A673 (cell line): Measurements from ENCODE around the gene ERCC6. TPM values are rescaled to one million over a fixed set of nuclear protein-coding genes. Genes with fewer than 3 reads are reported as not detected.

Experiments used
- BruUV-seq: library from RNA; stranded (reverse); fragments of 400-500 nt; replicated peaks from 2 replicates; lab custom pipeline; 2021; lab: Mats Ljungman, UMichigan
- CTCF ChIA-PET: fragments of 300-600 bp; sonication (Branson Sonifier 250); formaldehyde crosslinking; loops from one replicate; lab custom pipeline; 2022; ENCODE audit warnings: antibody characterized with exemption; lab: Charles Lee
- POLR2A ChIA-PET: fragments of 300-600 bp; sonication (Branson Sonifier 250); formaldehyde crosslinking; loops from one replicate; lab custom pipeline; 2022; ENCODE audit warnings: antibody characterized with exemption; ENCODE audit not compliant: low non-redundant PET; lab: Charles Lee
- DNase-seq: peaks from one replicate; pipeline ENCODE4 v3.0.0-alpha.2; 2015; ENCODE audit warnings: low spot score
- H3K27ac ChIP-seq: fragments of 200-600 bp; sonication (generic); 2 replicates; pipeline ENCODE4 v1.5.1; 2016; ENCODE audit warnings: mixed run types, low read depth, mild to moderate bottlenecking, mixed read lengths, antibody characterized with exemption, low read length; ENCODE audit not compliant: poor library complexity, severe bottlenecking
- H3K27me3 ChIP-seq: fragments of 200-600 bp; sonication (generic); replicated peaks from 2 replicates; pipeline ENCODE4 v1.6.1; 2017; ENCODE audit warnings: mixed run types, low read depth, mild to moderate bottlenecking, mixed read lengths, antibody characterized with exemption, low read length; ENCODE audit not compliant: insufficient read depth, poor library complexity
- H3K36me3 ChIP-seq: fragments of 200-600 bp; sonication (generic); 2 replicates; pipeline ENCODE4 v1.6.1; 2016; ENCODE audit warnings: mixed run types, mild to moderate bottlenecking, mixed read lengths, antibody characterized with exemption, low read length; ENCODE audit not compliant: insufficient read depth, poor library complexity, severe bottlenecking
- H3K4me1 ChIP-seq: fragments of 200-600 bp; sonication (generic); 2 replicates; pipeline ENCODE4 v1.6.1; 2017; ENCODE audit warnings: mixed run types, mild to moderate bottlenecking, mixed read lengths, antibody characterized with exemption, low read length; ENCODE audit not compliant: insufficient read depth, poor library complexity, severe bottlenecking
- H3K4me3 ChIP-seq: fragments of 200-600 bp; sonication (generic); 2 replicates; pipeline ENCODE4 v1.5.1; 2016; ENCODE audit warnings: low read depth, mixed run types, mild to moderate bottlenecking, mixed read lengths, low read length; ENCODE audit not compliant: poor library complexity, severe bottlenecking
- H3K9me3 ChIP-seq: fragments of 200-600 bp; sonication (generic); 2 replicates; pipeline ENCODE4 v1.6.1; 2016; ENCODE audit warnings: mixed run types, low read depth, mild to moderate bottlenecking, mixed read lengths, antibody characterized with exemption, low read length; ENCODE audit not compliant: poor library complexity, severe bottlenecking
- EZH2 ChIP-seq: fragments of 200-600 bp; sonication (generic); IDR thresholded peaks from 2 replicates; pipeline ENCODE4 v1.6.1; 2017; ENCODE audit warnings: borderline replicate concordance, low read depth, mild to moderate bottlenecking, mixed read lengths, antibody characterized with exemption, low read length; ENCODE audit not compliant: poor library complexity, severe bottlenecking
- intact Hi-C: fragments of 100-400 bp; cut with micrococcal nuclease; formaldehyde crosslinking; loops from one replicate; pipeline ENCODE4 v1.10.0; 2022; ENCODE audit not compliant: unreplicated experiment
- total RNA-seq: library from RNA; stranded (reverse); gene quantifications from 2 replicates; pipeline ENCODE4 v1.2.3, GENCODE V29; 2021
- TF ChIP-seq, protein P1 (sequence below): fragments of 300-800, 200-600 bp; sonication (generic); conservative IDR thresholded peaks from 2 replicates; pipeline ENCODE4 v1.5.1; 2017; ENCODE audit warnings: low read depth, mild to moderate bottlenecking, antibody characterized with exemption, low read length, moderate library complexity, mixed read lengths

The ERCC6 gene
- total RNA-seq, 1 experiment from 2014 or later: 11.0 TPM

- Histone ChIP-seq H3K9me3 (no peaks in the 10 kb centered on the region), H3K27ac (no peak overlapping the region), H3K36me3 (no peaks in the 10 kb centered on the region), H3K27me3 (peaks cover 5% of the 10 kb centered on the region), H3K4me1 (no peaks in the 10 kb centered on the region), H3K4me3 (no peak overlapping the region)
- POLR2A ChIA-PET: no interaction called here
- intact Hi-C loops: no loop called here
- DNase-seq: no peak
- BruUV-seq: no TSS peak
- TF ChIP-seq EZH2: no peak
- TF ChIP-seq, protein P1, sequence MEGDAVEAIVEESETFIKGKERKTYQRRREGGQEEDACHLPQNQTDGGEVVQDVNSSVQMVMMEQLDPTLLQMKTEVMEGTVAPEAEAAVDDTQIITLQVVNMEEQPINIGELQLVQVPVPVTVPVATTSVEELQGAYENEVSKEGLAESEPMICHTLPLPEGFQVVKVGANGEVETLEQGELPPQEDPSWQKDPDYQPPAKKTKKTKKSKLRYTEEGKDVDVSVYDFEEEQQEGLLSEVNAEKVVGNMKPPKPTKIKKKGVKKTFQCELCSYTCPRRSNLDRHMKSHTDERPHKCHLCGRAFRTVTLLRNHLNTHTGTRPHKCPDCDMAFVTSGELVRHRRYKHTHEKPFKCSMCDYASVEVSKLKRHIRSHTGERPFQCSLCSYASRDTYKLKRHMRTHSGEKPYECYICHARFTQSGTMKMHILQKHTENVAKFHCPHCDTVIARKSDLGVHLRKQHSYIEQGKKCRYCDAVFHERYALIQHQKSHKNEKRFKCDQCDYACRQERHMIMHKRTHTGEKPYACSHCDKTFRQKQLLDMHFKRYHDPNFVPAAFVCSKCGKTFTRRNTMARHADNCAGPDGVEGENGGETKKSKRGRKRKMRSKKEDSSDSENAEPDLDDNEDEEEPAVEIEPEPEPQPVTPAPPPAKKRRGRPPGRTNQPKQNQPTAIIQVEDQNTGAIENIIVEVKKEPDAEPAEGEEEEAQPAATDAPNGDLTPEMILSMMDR: no peak
- CTCF ChIA-PET: no interaction called here
These were observed 17.8 kb upstream of the ERCC6 start for GRCh38 chr10:49556723-49557122.

- Histone ChIP-seq H3K4me1 (no peaks in the 10 kb centered on the region), H3K27ac (no peak overlapping the region), H3K9me3 (no peaks in the 10 kb centered on the region), H3K4me3 (no peak overlapping the region), H3K27me3 (no peaks in the 10 kb centered on the region), H3K36me3 (no peaks in the 10 kb centered on the region)
- intact Hi-C loops: no loop called here
- CTCF ChIA-PET: interaction anchor here (0.7 kb wide), 1 partner anchor 34 kb away, joined by 4 read pairs; no protein-coding TSS in a partner anchor
- BruUV-seq: no TSS peak
- POLR2A ChIA-PET: no interaction called here
- peak; percentile 37 for DNase-seq
- TF ChIP-seq, protein P1: no peak
- no peak for TF ChIP-seq EZH2
These were observed 13.4 kb upstream of the ERCC6 start for GRCh38 chr10:49552277-49552676.

GRCh38 chr10:49550563-49550962 lies 11.6 kb upstream of the ERCC6 start:
- ChIA-PET CTCF (no interaction called here), POLR2A (no interaction called here)
- Histone ChIP-seq H3K36me3 (no peaks in the 10 kb centered on the region), H3K4me3 (no peak overlapping the region), H3K4me1 (no peaks in the 10 kb centered on the region), H3K9me3 (no peaks in the 10 kb centered on the region), H3K27me3 (no peaks in the 10 kb centered on the region), H3K27ac (no peak overlapping the region)
- DNase-seq: no peak
- intact Hi-C loops: no loop called here
- TF ChIP-seq EZH2: no peak
- TF ChIP-seq, protein P1: no peak
- no TSS peak for BruUV-seq
